ENCODE results near the gene FAM227B.
A peak's percentile ranks its signal among the peaks of the same experiment; 100 is the strongest.

The FAM227B gene

GRCh38 chr15:49472338-49472737 is 148.3 kb downstream of the FAM227B start:
- TF ChIP-seq GATA2 (IDR thresholded peaks at IDR 0.05; ENCODE audit: low read depth, low read length) (no peak), GATA3 (IDR thresholded peaks at IDR 0.05; ENCODE audit: low read depth, low read length) (no peak)

- TF ChIP-seq GATA2 (IDR thresholded peaks at IDR 0.05; ENCODE audit: low read depth, low read length) (no peak), GATA3 (IDR thresholded peaks at IDR 0.05; ENCODE audit: low read depth, low read length) (no peak)
Measured at GRCh38 chr15:49471733-49472132, 148.9 kb downstream of the FAM227B start.

GRCh38 chr15:49468481-49468839 is 152.2 kb downstream of the FAM227B start:
- peak; percentile 93 for TF ChIP-seq GATA3 (IDR thresholded peaks at IDR 0.05; ENCODE audit: low read depth, low read length)
- TF ChIP-seq GATA2 (IDR thresholded peaks at IDR 0.05; ENCODE audit: low read depth, low read length): peak; percentile 74

- TF ChIP-seq GATA3 (IDR thresholded peaks at IDR 0.05; ENCODE audit: low read depth, low read length) (no peak), GATA2 (IDR thresholded peaks at IDR 0.05; ENCODE audit: low read depth, low read length) (no peak)
Measured at GRCh38 chr15:49467746-49468480, 152.7 kb downstream of the FAM227B start.

- TF ChIP-seq GATA3 (IDR thresholded peaks at IDR 0.05; ENCODE audit: low read depth, low read length): no peak
- TF ChIP-seq GATA2 (IDR thresholded peaks at IDR 0.05; ENCODE audit: low read depth, low read length): no peak
Measured at GRCh38 chr15:49466119-49466518, 154.5 kb downstream of the FAM227B start.

- TF ChIP-seq GATA3 (IDR thresholded peaks at IDR 0.05; ENCODE audit: low read depth, low read length): peak; percentile 93
- peak; percentile 62 for TF ChIP-seq GATA2 (IDR thresholded peaks at IDR 0.05; ENCODE audit: low read depth, low read length)
Measured at GRCh38 chr15:49464522-49464921, 156.1 kb downstream of the FAM227B start.

- no peak for TF ChIP-seq GATA3 (IDR thresholded peaks at IDR 0.05; ENCODE audit: low read depth, low read length)
- TF ChIP-seq GATA2 (IDR thresholded peaks at IDR 0.05; ENCODE audit: low read depth, low read length): no peak
Measured at GRCh38 chr15:49462232-49462844, 158.3 kb downstream of the FAM227B start.

GRCh38 chr15:49460411-49460941 is 160.1 kb downstream of the FAM227B start:
- no peak for TF ChIP-seq GATA2 (IDR thresholded peaks at IDR 0.05; ENCODE audit: low read depth, low read length)
- TF ChIP-seq GATA3 (IDR thresholded peaks at IDR 0.05; ENCODE audit: low read depth, low read length): no peak

GRCh38 chr15:49458145-49458544 is 162.5 kb downstream of the FAM227B start:
- TF ChIP-seq GATA2 (IDR thresholded peaks at IDR 0.05; ENCODE audit: low read depth, low read length) (no peak), GATA3 (IDR thresholded peaks at IDR 0.05; ENCODE audit: low read depth, low read length) (no peak)

- TF ChIP-seq GATA3 (IDR thresholded peaks at IDR 0.05; ENCODE audit: low read depth, low read length) (no peak), GATA2 (IDR thresholded peaks at IDR 0.05; ENCODE audit: low read depth, low read length) (no peak)
Measured at GRCh38 chr15:49456166-49456565, 164.5 kb downstream of the FAM227B start.

GRCh38 chr15:49452595-49452994 is 168.0 kb downstream of the FAM227B start:
- TF ChIP-seq GATA3 (IDR thresholded peaks at IDR 0.05; ENCODE audit: low read depth, low read length): no peak
- TF ChIP-seq GATA2 (IDR thresholded peaks at IDR 0.05; ENCODE audit: low read depth, low read length): no peak

- TF ChIP-seq GATA3 (IDR thresholded peaks at IDR 0.05; ENCODE audit: low read depth, low read length) (no peak), GATA2 (IDR thresholded peaks at IDR 0.05; ENCODE audit: low read depth, low read length) (no peak)
Measured at GRCh38 chr15:49441816-49442215, 178.8 kb downstream of the FAM227B start.

GRCh38 chr15:49441356-49441755 is 179.3 kb downstream of the FAM227B start:
- no peak for TF ChIP-seq GATA2 (IDR thresholded peaks at IDR 0.05; ENCODE audit: low read depth, low read length)
- no peak for TF ChIP-seq GATA3 (IDR thresholded peaks at IDR 0.05; ENCODE audit: low read depth, low read length)

GRCh38 chr15:49439678-49440395 is 180.8 kb downstream of the FAM227B start:
- TF ChIP-seq GATA2 (IDR thresholded peaks at IDR 0.05; ENCODE audit: low read depth, low read length) (no peak), GATA3 (IDR thresholded peaks at IDR 0.05; ENCODE audit: low read depth, low read length) (no peak)

All from SH-SY5Y (cell line).